Lower leg skin (tissue), 4 donors: Measurements from ENCODE around the gene PTPN4. TPM values are rescaled to one million over a fixed set of nuclear protein-coding genes. Genes with fewer than 3 reads are reported as not detected.
"Not testable (repeated sequence)": the region's sequence is repeated elsewhere in the genome, so short reads cannot be mapped to it uniquely, and the experiment has no call there.

ENCODE experiments used
- DNase-seq, 2 donors: peaks; one replicate each; pipeline ENCODE4 v3.0.0-alpha.2; 2019; ENCODE audit warnings: low spot score in 2 of 2
- H3K4me3 ChIP-seq: fragments of 200-600 bp; sonication (generic); 2 replicates; pipeline ENCODE4 v1.5.1; 2017; ENCODE audit warnings: mild to moderate bottlenecking, low read depth; ENCODE audit not compliant: poor library complexity, severe bottlenecking
- CTCF ChIP-seq, 3 donors: fragments of 450-650 bp; IDR thresholded peaks; one replicate each; pipeline ENCODE4 v1.5.1; 2016; ENCODE audit warnings: antibody characterized with exemption in 3 of 3, mild to moderate bottlenecking in 3 of 3, moderate library complexity in 2 of 3
- POLR2A ChIP-seq, 2 donors: fragments of 450-650 bp; IDR thresholded peaks; one replicate each; pipeline ENCODE4 v1.6.1; 2016 to 2017; ENCODE audit warnings: antibody characterized with exemption in 2 of 2, mild to moderate bottlenecking in 1 of 2, moderate library complexity in 1 of 2
- WGBS, 2 donors: methylation state at CpG; one replicate each; pipeline ENCODE4 v1.1.5; 2018; 5-methylcytosine and 5-hydroxymethylcytosine counted together
- intact Hi-C: fragments of 100-400 bp; cut with DNase I; formaldehyde crosslinking; loops from one replicate; pipeline ENCODE4 v1.15.0; 2023; ENCODE audit warnings: low total_unique reads
- total RNA-seq, 4 donors: library from RNA; depleted of rRNA; stranded (reverse); fragments of >200 nt; gene quantifications; one replicate each; pipeline ENCODE4 v1.1.0, GENCODE V29; 2016

Gene PTPN4
- total RNA-seq, 4 donors from 2014 or later = 13.0 to 49.5 (median 20.4) TPM

GRCh38 chr2:120020554-120020953 is 260.8 kb downstream of the PTPN4 start:
- DNase-seq = no peak
- H3K4me3 ChIP-seq = no peak overlapping the region
- TF ChIP-seq POLR2A (IDR thresholded peaks at IDR 0.05) (no peak), CTCF (IDR thresholded peaks at IDR 0.05) (no peak)
- 84% methylated on average over 1 of the region's 1 CpG for WGBS, 2 donors
- intact Hi-C loops = no loop called here

GRCh38 chr2:120022505-120022904 is 262.8 kb downstream of the PTPN4 start:
- 93 to 96% methylated on average over 1 of the region's 1 CpG for WGBS, 2 donors
- H3K4me3 ChIP-seq, DNase-seq, intact Hi-C loops: not testable (repeated sequence)

- DNase-seq = no peak
- TF ChIP-seq CTCF (IDR thresholded peaks at IDR 0.05) = no peak
- no peak for TF ChIP-seq POLR2A (IDR thresholded peaks at IDR 0.05)
- WGBS, 2 donors = 97 to 100% methylated on average over 2 of the region's 2 CpGs
- intact Hi-C loops = no loop called here
- H3K4me3 ChIP-seq = no peak overlapping the region
These were observed 267.2 kb downstream of the PTPN4 start for GRCh38 chr2:120026890-120027289.

GRCh38 chr2:120028795-120029194 is 269.1 kb downstream of the PTPN4 start:
- intact Hi-C loops = no loop called here
- 89 to 93% methylated on average over 5 of the region's 5 CpGs for WGBS, 2 donors
- no peak for DNase-seq

GRCh38 chr2:120029672-120030640 is 270.2 kb downstream of the PTPN4 start:
- intact Hi-C loops = no loop called here
- 78% methylated on average over 15 of the region's 15 CpGs for WGBS, 2 donors
- TF ChIP-seq CTCF (IDR thresholded peaks at IDR 0.05) = no peak
- no peak overlapping the region for H3K4me3 ChIP-seq
- DNase-seq = no peak

More at GRCh38 chr2:120028795-120029194, 269.1 kb downstream of the PTPN4 start:
- TF ChIP-seq CTCF (IDR thresholded peaks at IDR 0.05) (no peak), POLR2A (IDR thresholded peaks at IDR 0.05) (no peak)
- no peak overlapping the region for H3K4me3 ChIP-seq

- intact Hi-C loops = no loop called here
- TF ChIP-seq POLR2A (IDR thresholded peaks at IDR 0.05) (no peak), CTCF (IDR thresholded peaks at IDR 0.05) (no peak)
These were observed 272.6 kb downstream of the PTPN4 start for GRCh38 chr2:120032297-120032696.

More at GRCh38 chr2:120032297-120032696, 272.6 kb downstream of the PTPN4 start:
- WGBS, 2 donors = 87 to 88% methylated on average over 3 of the region's 3 CpGs
- H3K4me3 ChIP-seq = no peak overlapping the region
- no peak for DNase-seq

Other genes with a start within 250 kb of the PTPN4 start
- not detected for gene SCTR, start 235.4 kb upstream of the PTPN4 start, total RNA-seq
- not detected for gene CFAP221, start 215.5 kb upstream of the PTPN4 start, total RNA-seq
- 10 to 100 TPM in 1 of 4 donors, 1 to 10 TPM in 3; 5.0 to 10.9 (median 7.7) TPM for gene TMEM177, start 80.7 kb upstream of the PTPN4 start, total RNA-seq